Measurements from ENCODE around the gene HSD11B1L. TPM values are rescaled to one million over a fixed set of nuclear protein-coding genes. Genes with fewer than 3 reads are reported as not detected.

Gene HSD11B1L
- total RNA-seq, 1 experiment from 2014 or later, result 10.9 TPM

DNA sequence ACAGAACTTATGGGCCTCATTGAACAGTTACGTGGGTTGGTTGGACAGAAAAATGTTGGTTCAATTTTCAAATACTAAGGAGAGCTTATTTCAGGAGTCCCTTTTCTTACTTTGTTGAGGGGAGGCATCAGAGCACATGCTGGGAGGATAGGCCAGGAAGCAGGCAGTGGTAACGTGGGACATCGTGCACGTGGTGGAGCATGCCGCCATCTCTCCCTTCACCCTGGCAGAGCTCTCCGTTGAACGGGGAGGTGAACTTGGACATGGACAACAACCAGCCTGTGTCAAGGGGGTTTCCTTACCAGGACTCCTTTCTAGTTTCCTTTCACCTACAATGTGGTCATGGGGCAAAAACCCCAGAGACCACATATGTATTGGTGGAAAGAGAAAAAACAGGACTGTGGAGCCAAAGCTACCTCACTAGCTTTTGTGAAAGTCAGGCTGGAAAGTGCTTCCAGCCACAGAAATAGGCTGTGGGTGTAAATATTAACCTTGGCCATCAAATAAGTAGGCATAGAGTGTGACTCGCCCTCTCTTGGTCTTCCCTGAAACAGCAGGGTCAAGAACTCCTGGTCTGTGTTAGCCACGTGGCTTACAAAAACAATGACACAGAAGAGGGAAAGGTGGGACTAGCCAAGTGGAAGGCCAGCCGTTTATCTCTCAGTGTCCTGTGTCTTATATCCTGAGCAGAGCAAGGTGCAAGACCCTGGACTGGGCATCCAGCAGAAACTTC lies 14.9 kb upstream of the HSD11B1L start:
- Histone ChIP-seq H3K4me2 (ENCODE audit: low read length) (no peak overlapping the region), H4K20me1 (ENCODE audit: low read length) (0 out of 2 replicates have a peak, but pooled peaks cover 10% of the 10 kb centered on the region), H3K36me3 (ENCODE audit: low read depth, low read length) (peaks cover 73% of the 10 kb centered on the region), H3F3A (ENCODE audit: low read length, unreplicated experiment) (no peaks in the 10 kb centered on the region), H3K9me2 (replicated peaks; ENCODE audit: low read length) (no peaks in the 10 kb centered on the region), H3K4me3 (ENCODE audit: low read length) (no peak overlapping the region), H3K4me1 (ENCODE audit: insufficient read depth, low read length) (no peaks in the 10 kb centered on the region), H3K27me3 (ENCODE audit: low read length) (no peaks in the 10 kb centered on the region), H3K27ac (ENCODE audit: low read length) (no peak overlapping the region), H3K9ac (ENCODE audit: low read length) (no peak overlapping the region), H3K79me2 (ENCODE audit: low read length) (no peaks in the 10 kb centered on the region), H3K9me3 (ENCODE audit: low read length) (no peaks in the 10 kb centered on the region), H2AFZ (ENCODE audit: low read length) (no peak overlapping the region)
- ChIA-PET CTCF (interaction anchor here (0.8 kb wide), 1 partner anchor 21 kb away, joined by 3 read pairs; no protein-coding TSS in a partner anchor), POLR2A (ENCODE audit: unreplicated experiment) (no interaction called here)
- no TSS peak for BruUV-seq (replicated peaks)
- TF ChIP-seq, protein P1, sequence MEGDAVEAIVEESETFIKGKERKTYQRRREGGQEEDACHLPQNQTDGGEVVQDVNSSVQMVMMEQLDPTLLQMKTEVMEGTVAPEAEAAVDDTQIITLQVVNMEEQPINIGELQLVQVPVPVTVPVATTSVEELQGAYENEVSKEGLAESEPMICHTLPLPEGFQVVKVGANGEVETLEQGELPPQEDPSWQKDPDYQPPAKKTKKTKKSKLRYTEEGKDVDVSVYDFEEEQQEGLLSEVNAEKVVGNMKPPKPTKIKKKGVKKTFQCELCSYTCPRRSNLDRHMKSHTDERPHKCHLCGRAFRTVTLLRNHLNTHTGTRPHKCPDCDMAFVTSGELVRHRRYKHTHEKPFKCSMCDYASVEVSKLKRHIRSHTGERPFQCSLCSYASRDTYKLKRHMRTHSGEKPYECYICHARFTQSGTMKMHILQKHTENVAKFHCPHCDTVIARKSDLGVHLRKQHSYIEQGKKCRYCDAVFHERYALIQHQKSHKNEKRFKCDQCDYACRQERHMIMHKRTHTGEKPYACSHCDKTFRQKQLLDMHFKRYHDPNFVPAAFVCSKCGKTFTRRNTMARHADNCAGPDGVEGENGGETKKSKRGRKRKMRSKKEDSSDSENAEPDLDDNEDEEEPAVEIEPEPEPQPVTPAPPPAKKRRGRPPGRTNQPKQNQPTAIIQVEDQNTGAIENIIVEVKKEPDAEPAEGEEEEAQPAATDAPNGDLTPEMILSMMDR (conservative IDR thresholded peaks at IDR 0.05; ENCODE audit: low read depth, low read length), result peak; percentile 42; the same call in 1 of the 2 replicates
- TF ChIP-seq EZH2 (IDR thresholded peaks at IDR 0.05; ENCODE audit: low read length, unreplicated experiment), result no peak
- no peak for TF ChIP-seq EZH2phosphoT487 (IDR thresholded peaks at IDR 0.05; ENCODE audit: borderline replicate concordance, low read length)
- peak; percentile 58 for DNase-seq
- intact Hi-C loops (cut with micrococcal nuclease), result no loop called here
- peak; percentile 76 for ATAC-seq

DNA sequence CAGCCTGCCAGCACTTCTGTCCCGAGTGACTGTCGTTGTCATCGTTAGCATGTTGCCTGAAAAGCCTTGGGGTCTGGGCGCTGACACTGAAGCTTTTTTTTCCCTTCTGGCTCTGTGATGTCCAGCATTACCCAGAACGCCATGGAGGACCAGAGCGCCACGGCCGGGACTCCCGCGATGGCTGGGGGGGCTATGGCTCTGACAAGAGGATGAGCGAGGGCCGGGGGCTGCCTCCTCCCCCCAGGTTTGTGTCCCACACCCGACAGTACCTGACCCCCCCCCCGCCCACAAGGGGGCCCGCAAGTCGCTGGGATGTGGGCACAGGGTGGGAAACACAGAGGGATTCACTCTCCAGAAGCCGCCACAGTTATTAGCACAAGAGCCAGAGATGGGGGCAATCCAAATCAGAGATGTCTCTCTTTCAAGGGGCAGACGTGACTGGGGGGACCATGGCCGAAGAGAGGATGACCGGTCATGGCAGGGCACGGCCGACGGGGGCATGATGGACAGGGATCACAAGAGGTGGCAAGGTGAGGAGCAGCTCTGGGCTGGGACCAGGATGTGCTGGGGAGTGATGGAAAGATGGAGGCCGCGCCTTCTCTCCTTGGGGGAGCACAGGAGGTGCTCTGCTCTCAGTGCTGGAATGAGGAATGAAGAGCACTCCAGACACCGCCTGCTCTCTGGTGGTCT lies 13.8 kb upstream of the HSD11B1L start:
- CTCF ChIA-PET, result no interaction called here
- H3K4me3 ChIP-seq (ENCODE audit: low read length), result no peak overlapping the region
- no peak overlapping the region for H3K4me2 ChIP-seq (ENCODE audit: low read length)
- ATAC-seq (no peak), DNase-seq (no peak)
- no peak overlapping the region for H2AFZ ChIP-seq (ENCODE audit: low read length)
- H3K27ac ChIP-seq (ENCODE audit: low read length), result no peak overlapping the region
- H3K9me2 ChIP-seq (replicated peaks; ENCODE audit: low read length), result no peaks in the 10 kb centered on the region
- peaks cover 66% of the 10 kb centered on the region for H3K36me3 ChIP-seq (ENCODE audit: low read depth, low read length)
- BruUV-seq (replicated peaks), result no TSS peak
- H3K79me2 ChIP-seq (ENCODE audit: low read length), result no peaks in the 10 kb centered on the region
- H3K4me1 ChIP-seq (ENCODE audit: insufficient read depth, low read length), result no peaks in the 10 kb centered on the region
- H3K27me3 ChIP-seq (ENCODE audit: low read length), result no peaks in the 10 kb centered on the region
- TF ChIP-seq, protein P1 (conservative IDR thresholded peaks at IDR 0.05; ENCODE audit: low read depth, low read length), result no peak
- TF ChIP-seq EZH2phosphoT487 (IDR thresholded peaks at IDR 0.05; ENCODE audit: borderline replicate concordance, low read length) (no peak), EZH2 (IDR thresholded peaks at IDR 0.05; ENCODE audit: low read length, unreplicated experiment) (no peak)
- H4K20me1 ChIP-seq (ENCODE audit: low read length), result 0 out of 2 replicates have a peak, but pooled peaks cover 10% of the 10 kb centered on the region
- intact Hi-C loops (cut with micrococcal nuclease), result no loop called here
- no peaks in the 10 kb centered on the region for H3F3A ChIP-seq (ENCODE audit: low read length, unreplicated experiment)
- H3K9ac ChIP-seq (ENCODE audit: low read length), result no peak overlapping the region
- no peaks in the 10 kb centered on the region for H3K9me3 ChIP-seq (ENCODE audit: low read length)
- POLR2A ChIA-PET (ENCODE audit: unreplicated experiment), result no interaction called here
